HG03066 (cell line): Measurements from ENCODE around the gene MAP2K3.

Experiments used
- ATAC-seq: cut with Tn5 transposase; IDR thresholded peaks from one replicate; pipeline ENCODE4 v1.9.1; 2021; ENCODE audit warnings: low read depth; ENCODE audit not compliant: unreplicated experiment

Gene MAP2K3

DNA sequence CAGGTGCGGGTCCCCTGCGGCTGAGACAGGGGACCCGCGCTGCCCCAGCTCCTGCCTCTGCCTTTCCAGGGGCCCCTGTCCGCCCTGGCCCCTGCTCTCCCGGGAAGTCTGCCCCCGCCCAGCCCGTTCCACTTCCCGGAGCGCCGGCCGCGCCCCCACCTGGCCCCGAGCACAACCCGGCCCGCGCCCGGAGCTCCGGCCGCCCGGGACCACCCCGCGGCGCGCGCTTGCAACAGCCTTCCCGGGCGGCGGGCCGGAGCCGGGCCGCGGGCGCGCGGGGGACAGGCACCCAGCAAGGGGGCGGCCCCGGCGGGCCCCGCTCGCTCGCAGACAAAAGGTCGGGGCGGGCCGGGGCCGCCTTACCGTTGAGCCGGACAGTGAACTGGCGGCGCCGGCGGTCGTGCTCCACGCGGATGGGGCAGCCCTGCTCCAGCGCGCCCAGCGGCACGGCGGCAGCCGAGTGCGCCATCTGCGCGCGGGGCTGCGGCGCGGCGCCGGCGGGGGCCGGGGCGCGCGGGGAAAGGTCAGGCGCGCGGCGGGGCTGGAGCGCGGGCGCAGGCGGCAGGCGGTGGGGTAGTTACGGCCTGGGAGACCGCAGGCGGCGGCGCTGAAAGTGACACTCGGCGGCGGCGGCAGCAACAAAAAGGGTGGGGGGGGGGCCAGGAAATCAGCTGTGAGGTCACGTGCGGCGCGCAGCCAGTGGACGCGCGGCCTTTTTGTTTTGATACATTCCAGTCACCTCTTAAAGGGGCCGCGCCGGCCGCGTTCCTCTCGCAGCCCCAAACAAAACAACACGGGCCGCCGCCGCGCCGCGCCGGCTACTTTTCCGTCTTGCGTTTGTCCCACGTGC, 31.5 kb upstream of the MAP2K3 start, which contains the start of gene NATD1:
NATD1 (minus strand) TSS at position 615 of the 850 bp plus-strand sequence; CDS start at position 469, 146 bp downstream.
- peak; percentile 76 for ATAC-seq

DNA sequence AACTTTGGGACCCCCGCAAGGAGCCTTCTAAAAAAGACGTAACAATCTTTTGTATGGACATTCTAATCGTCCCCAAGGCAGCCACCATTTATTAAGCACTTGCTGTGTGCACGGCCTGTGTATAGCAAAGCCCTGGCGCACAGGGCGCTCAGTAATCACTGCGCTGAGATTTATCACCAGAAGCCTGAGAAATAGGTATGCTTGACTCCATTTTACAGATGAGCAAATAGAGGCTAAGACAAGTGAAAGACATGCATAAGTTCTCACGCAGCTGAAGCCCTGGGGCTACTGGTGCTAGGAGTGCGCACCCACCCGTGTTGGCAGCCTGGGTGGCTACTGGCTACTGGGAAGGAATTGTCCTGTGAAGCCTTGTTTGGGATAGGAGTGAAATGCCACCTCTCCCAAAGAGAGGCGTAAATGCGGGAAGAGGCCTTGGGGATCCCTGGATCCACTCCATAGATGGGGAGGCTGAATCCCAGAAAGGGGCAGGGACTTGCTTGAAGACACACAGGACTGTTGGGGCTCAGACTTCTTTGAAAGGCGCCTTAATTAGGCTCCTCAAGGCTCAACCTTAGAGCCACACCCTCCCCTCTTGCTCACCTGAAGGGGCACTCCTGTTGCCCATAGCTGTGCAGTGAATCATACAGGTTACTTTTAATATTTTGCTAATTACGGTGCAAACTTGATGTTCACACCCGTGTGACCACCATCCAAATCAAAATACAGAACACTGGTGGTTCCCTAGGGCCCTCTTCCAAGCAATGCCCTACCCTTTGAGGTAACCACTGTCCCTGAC, 30.7 kb upstream of the MAP2K3 start:
- no peak for ATAC-seq

DNA sequence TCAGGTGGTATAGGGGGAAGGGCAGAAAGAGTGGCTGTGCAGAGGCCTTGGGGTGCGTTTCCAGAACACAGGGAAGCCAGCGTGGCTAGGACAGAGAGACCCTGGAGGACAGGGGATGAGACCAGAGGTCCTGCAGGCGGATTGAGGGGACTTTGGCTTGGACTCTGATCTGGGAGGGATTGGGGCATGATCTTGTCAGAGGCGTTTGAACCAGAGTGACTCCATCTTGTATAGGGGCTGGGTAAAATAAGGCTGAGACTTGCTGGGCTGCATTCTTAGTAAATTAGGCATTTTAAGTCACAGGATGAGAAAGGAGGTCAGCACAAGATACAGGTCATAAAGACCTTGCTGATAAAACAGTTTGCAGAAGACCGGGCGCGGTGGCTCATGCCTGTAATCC, 25.9 kb upstream of the MAP2K3 start:
- no peak for ATAC-seq

DNA sequence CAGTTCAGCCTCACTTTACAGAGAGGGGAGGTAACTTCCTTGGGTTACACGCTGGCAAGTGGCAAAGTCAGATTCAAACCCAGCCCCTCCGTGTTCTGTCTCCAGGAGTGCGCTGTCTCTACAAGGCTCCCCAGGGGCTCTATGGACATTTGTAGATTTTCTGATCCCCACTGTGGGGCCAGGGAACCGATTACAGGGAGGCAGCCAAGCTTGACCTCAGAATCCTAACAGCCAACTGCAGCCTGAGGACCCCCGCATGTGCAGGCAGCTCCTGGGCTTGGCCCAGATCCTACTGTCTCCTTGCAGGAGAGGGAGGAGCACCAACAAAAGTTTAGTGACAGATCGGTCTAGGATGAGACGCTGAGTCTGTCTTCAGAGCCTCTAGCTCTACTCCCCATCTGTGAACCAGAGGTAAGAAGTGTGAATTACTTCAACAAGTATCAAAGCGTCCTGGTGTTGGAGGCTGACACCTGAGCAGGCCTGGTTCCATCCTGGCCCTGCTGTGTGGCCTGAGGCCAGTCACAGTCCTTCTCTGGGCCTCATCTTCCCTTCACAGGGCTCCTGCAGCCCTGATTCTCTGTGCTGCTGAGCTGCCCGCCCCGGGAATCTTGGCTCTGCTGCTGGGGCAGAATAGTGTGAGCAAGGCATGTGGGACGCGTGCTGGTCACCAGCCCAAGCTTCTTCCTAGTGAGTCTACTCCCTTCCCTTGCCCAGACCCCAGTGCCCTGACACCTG, 22.1 kb upstream of the MAP2K3 start:
- ATAC-seq = no peak

DNA sequence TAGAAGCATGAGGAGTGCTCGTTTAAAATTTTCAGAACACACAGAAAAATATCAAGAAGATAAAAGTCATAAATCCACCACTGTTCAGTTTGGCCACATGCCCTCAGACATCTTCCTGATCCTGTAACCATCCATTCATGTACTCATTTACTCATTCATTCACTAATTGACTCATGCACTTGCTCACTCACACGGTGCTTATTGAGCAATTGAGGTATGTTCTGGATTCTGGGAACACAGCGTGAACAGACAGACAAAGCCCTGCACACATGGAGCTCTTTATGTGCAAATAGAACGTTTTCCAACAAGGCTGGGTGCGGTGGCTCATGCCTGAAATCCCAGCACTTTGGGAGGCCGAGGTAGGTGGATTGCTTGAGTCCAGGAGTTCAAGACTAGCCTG, 21.1 kb upstream of the MAP2K3 start:
- no peak for ATAC-seq

DNA sequence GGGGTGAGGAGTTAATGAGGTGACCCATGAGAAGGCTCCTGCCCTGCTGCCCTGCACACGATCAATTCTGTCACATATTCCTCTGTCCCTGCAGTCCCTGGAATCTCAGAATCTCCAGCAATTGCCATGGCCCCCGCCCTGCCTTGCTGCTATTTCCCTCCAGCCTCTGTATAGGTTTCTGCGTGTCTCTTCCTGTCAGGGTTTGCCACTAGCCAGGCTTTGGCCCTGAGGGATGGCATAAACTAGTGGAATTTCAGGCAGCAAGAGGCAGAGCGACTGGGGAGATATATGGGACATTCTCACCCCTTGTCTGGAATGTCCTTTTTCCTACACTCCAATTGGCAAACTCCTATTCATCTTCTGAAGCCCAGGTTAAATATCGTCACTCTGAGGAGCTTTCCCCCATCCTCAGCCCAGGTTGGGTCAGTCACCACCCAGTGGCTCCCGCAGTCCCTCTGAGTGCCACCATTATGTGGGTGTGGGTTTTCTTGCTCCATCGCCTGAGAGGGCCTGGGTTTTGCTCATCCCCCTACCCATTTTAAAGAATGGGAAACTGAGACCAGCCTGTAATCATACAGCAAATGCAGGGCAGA, 15.8 kb upstream of the MAP2K3 start:
- ATAC-seq = no peak

DNA sequence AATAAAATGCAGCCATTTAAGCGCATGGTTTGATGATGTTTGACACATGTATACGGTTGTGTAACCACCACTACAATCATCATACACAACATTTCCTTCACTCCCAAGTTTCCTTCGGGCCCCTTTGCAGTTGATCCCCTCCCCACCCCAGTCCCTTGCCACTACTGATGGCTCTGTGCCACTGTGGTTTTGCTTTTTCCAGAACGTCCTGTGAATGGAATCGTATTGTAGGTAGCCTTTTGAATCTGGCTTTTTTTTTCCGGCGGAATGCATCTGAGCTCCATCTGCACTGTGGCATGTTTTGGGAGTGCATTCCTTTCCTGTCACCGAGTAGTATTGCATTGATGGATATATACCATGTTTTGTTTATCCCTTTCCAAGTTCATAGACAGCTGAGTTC, 15.1 kb upstream of the MAP2K3 start:
- ATAC-seq = no peak

DNA sequence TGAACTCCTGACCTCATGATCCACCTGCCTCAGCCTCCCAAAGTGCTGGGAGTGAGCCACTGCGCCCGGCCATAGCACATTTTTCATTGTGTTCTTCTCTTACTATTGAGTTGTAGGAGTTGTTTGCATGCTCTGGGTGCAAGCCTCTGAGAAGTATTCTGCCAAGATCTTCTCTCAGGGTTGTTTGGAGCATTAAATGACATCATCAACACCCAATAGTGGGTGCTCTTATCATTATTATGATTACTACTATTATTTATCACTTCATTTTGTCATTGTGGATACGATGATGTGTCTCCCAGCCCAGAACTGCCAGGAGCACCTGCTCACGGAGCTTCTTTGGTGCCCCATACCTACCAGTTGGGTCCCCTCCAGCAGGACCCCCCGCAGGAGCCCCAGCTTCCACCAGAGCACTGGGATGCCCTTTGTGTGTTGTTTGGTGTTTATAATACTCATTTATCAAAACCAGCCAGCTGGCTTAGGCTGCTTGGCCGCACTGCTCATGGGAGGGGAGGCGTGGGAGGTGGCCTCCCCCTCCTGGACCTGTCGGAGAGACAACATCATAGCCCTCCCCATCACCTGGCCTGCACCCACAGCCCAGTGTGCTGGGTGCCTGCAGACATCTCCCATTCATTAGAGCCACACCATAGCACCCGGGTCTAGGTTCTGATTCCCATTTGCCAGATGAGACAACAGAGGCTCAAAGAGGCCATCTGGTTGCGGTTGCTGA, 12.9 kb upstream of the MAP2K3 start:
- ATAC-seq = no peak

DNA sequence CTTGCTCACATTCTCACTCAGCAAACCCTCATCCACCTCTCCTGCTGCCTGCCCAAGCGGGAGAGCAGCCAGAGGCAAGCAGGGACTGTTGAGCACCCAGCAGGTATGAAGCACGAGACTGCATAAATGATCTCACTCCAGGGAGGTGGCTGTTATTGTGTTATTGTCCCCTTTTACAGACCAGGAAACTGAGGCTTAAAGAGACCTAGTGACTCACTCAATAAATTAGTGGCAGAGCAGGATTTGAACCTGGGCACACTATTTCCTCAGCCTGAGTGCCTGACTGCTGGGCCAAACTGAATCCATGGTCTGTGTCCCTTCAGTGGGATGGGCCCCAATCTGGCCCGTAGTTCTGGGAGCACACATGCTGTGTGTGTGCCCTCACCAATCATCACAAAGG, 12.3 kb upstream of the MAP2K3 start:
- no peak for ATAC-seq

DNA sequence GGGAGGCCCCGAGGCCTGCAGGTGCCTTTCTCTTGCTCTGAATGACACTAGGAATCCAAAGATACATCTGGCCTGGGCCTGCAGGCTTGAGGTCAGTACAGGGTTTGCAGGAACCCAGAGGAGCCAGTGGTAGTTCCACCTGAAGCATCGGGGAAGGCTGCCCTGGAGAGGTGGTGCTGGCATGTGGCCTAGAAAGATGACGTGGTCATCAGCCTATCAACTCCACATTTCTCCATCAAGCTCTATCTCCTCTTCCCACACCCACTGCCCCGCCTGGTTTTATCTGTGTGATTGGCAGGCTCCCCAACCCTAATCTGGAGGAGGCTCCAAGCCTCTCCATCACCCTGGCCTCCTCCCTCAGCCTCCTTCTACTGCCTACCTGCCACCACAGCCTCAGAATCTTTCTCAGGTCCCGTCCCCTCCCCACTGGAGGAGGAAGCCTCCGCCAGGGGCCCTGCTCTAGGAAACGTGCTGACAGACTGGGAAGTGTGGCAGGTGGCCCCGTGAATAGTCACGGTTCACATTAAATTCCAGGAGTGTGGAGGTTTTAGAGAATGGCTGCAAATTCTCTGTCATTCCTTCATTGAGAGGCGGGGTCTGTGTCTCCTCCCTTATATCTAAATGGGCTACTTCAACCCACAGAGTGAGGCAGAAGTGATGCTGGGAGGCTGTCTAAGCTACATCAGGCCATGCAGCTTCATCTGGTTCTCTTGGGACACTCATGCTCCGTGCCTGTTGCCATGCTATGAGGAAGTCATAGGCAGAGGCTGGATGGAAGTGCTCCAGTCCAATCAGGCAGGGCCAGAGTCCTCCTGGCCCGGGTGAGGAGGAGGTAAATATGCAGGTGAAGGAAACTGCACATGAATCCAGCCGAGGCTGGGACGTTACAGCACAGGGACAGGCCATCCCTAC, 11.4 kb upstream of the MAP2K3 start:
- no peak for ATAC-seq

DNA sequence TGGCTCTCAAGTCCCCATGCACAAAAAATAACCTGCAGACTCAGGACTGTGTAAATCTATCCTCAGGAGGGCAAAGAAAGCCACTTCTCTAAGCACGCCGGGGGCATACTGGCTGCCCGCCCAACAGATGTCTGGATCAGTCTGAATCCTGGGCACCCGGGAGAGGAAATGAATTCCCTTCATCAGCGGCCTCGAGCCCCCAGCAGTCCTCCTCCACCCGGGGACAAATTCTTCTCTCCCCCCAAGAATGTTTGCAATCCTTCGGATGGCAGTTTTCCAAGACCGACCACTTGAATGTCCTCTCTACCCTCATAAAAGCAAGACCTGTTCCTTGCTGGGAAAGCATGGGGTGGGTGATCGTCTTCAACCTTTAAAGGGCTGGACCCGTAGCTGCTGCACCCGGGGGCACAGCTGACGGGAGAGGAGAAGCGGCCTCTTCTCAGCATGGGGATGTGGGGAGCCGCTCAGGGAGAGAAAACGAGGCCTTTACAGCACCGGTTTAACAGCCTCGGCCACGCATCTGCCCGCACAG, 9.4 kb upstream of the MAP2K3 start:
- no peak for ATAC-seq

DNA sequence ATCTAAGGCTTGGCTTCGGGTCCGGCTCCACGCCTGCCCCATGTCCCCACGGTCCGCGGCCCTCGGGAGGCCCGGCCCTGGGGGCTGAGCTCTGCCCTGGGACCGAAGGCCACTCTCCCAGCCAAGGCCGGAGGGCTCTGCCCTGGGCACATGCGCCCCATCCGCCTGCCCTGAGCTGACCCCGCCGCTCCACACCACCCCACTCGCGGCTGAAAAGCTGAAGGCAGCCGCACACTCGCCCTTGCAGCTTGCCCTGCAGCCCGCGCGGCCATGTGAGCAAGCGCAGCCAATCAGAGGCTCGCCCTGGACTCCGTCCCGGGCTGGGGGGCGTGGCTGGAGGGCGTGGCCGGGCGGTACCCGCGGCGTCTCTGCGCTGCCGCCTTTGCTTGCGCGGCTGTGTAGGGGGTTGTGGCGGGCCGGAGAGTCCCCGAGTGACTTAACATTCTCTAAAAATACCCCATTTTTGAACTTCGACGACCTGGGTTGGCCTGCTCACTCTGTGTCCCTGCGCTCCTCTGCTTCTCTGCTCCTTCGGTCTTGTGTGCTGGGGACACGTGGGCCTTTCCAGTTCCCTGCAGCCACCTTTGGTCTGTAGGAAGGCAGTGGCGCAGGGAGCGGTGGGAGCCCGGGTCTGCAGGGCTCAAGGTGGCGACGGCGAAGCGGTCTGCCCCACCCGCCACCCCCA, 8.8 kb upstream of the MAP2K3 start:
- peak; percentile 91 for ATAC-seq

DNA sequence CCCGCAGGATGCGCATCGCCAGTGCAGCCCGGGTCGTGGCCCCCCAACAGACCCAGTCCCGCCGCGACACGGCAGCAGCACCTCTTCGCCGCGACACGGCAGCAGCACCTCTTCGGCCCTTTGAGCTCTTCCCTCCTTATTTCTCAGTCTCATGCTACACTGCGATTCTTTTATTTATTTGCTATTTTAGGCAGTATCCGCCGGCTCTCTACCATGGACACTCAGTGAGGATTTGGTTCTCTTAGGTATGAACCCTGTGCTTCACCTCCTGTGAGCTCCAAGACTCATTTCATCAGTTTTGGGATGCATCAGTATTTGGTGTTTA, 8.3 kb upstream of the MAP2K3 start:
- no peak for ATAC-seq

DNA sequence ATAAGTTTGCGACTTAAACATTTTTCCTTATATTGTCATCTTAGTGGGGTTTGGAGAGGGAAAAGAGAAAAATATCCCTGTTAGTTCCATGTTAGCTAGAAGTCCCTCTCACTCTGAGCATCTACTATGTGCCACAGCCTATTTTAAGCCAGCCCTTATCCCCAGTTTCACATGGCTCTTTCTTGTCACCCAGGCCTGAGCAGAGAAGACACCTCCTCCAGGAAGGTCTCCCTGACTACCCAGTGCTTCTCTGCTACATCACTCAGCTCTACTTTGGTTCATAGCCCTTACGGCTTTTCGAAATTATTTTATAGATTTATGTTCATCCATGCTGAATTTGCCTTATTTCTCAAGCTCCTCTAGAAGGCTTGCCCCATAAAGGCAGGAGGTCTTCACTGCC, 7.2 kb upstream of the MAP2K3 start:
- ATAC-seq = no peak

DNA sequence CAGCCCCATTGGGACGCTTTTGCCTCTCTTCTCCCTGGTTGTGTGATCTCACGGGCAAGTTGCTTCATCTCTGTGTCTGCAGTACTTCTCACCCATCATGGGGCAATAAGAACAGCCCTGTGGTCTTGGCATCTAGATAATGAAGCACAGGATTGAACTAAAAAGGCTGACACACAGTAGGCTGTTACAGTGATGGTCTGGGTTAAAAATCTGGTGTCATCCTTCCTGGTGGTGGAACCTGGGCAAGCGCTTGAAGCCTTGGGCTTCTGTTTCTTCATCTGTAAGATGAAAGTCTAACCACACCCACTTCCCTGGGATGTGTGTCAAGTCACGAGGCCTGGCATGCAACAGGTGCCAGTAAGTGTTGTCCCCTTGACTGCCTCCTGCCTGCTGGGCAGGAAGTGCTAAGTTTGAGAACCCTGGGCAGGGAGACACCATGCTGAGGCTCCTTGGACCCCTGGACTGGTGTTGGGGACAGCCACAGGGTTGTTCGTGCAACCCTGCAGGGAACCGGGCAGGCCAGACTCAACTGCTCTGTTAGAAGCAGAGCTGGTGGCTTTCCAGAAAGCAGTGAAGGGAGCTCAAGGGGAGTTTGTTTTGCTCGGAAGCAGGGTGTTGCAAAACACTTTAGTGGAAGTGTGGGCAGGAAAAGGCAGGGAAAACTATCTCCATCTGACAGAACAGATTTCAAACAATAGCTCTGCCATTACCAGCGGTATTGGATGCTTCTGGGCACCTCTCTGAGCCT, 5.9 kb upstream of the MAP2K3 start:
- no peak for ATAC-seq

DNA sequence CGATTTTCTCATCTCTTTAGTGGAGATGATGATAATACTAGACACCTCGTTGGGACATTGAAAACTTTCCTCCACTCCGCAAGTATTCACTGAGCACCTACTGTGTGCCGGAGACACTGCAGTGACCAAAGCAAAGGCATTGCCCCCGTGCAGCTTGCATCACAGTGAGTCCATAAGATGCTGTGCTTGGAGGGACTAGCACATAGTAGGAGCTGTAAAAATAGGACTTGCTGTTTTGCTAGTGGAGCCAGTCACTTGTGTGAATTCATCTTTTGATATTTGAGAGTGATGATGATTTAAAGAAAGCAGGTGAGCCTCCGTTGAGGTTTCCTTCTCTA, 5.3 kb upstream of the MAP2K3 start:
- ATAC-seq = no peak

DNA sequence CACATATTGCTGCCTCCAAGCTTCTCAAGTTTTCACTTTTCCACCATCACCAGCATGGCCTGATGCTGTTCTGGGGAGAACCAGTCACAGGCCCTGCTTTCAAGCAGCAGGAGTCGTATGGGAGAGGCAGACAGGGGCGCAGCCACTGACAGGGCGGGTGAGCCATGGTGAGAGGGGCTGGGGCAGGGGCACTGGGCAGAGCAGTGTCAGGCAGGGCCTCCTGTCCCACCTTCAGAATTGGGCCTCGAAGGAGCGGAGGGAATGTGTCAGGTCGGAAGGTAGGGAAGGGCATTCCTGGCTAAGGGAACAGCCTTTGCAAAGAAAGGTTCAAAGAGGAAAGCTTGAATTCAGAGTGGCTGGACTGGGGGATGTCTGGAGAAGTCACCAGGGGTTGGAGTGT, 4.9 kb upstream of the MAP2K3 start:
- no peak for ATAC-seq

DNA sequence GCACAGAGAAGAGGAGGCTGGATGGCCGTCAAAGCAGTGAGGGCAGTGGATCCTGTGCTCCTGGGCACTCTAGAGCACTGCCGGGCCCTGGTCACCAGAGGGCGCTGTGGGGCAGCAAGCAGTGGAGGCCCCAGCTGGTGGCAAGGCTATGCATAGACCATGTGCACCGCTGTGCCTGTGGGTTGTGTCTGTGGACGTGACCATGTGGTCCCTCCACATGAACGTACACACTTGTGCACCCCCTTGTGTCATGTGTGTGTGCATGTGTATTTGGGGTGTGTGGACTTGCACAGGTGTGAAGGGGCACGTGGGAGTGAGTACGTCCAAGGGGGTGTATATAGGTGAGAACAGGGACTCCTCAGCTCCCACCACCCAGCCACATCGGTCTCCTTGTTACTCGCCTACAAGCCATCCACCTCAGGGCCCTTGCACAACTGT, 4.4 kb upstream of the MAP2K3 start:
- no peak for ATAC-seq
